Vagina (tissue), 2 donors: ENCODE results near the gene MLF2. TPM values are rescaled to one million over a fixed set of nuclear protein-coding genes. Genes with fewer than 3 reads are reported as not detected.
"Not testable (repeated sequence)": the region's sequence is repeated elsewhere in the genome, so short reads cannot be mapped to it uniquely, and the experiment has no call there.

Source experiments
- DNase-seq, 2 donors: peaks; one replicate each; pipeline ENCODE4 v3.0.0-alpha.2; 2017; ENCODE audit errors: extremely low spot score in 2 of 2
- H3K27ac ChIP-seq: fragments of 200-600 bp; sonication (generic); one replicate; pipeline ENCODE4 v1.5.1; 2019
- H3K27me3 ChIP-seq: fragments of 200-600 bp; sonication (generic); one replicate; pipeline ENCODE4 v1.5.1; 2019
- H3K36me3 ChIP-seq, 2 donors: fragments of 200-600 bp; sonication (generic); one replicate each; pipeline ENCODE4 v1.5.1; 2017 to 2019
- H3K4me1 ChIP-seq: fragments of 200-600 bp; sonication (generic); one replicate; pipeline ENCODE4 v1.5.1; 2019
- H3K4me3 ChIP-seq, 2 donors: fragments of 200-600 bp; sonication (generic); 1 replicate in 1 of 2; 2 replicates in 1 of 2; pipeline ENCODE4 v1.5.1; 2016 to 2019
- H3K9me3 ChIP-seq: fragments of 200-600 bp; sonication (generic); one replicate; pipeline ENCODE4 v1.5.1; 2019
- POLR2A ChIP-seq, 2 donors: fragments of 450-650 bp; IDR thresholded peaks; one replicate each; pipeline ENCODE4 v1.6.1; 2017; ENCODE audit warnings: antibody characterized with exemption in 2 of 2, mild to moderate bottlenecking in 2 of 2, moderate library complexity in 2 of 2
- POLR2AphosphoS5 ChIP-seq, 2 donors: sonication (generic); formaldehyde crosslinking; IDR thresholded peaks; one replicate each; pipeline ENCODE4 v1.9.0; 2017; ENCODE audit warnings: antibody characterized with exemption in 2 of 2, mild to moderate bottlenecking in 2 of 2, low read depth in 1 of 2; ENCODE audit not compliant: insufficient read depth in 1 of 2
- intact Hi-C: fragments of 100-400 bp; cut with DNase I; formaldehyde crosslinking; loops from one replicate; pipeline ENCODE4 v1.15.1; 2023
- total RNA-seq: library from RNA; depleted of rRNA; stranded (reverse); fragments of >200 nt; gene quantifications from one replicate; pipeline ENCODE4 v1.2.3, GENCODE V29; 2016
- TF ChIP-seq, protein P1 (sequence below), 3 experiments: fragments of 450-650 bp in 2 of 3; fragments of 200-600 bp in 1 of 3; sonication (generic) in 1 of 3; IDR thresholded peaks; one replicate each; pipeline ENCODE4 v1.5.1; 2017 to 2019; ENCODE audit warnings: antibody characterized with exemption in 3 of 3, mild to moderate bottlenecking in 2 of 3, moderate library complexity in 2 of 3

Gene MLF2
- total RNA-seq, 1 donor from 2014 or later = 150 TPM

DNA sequence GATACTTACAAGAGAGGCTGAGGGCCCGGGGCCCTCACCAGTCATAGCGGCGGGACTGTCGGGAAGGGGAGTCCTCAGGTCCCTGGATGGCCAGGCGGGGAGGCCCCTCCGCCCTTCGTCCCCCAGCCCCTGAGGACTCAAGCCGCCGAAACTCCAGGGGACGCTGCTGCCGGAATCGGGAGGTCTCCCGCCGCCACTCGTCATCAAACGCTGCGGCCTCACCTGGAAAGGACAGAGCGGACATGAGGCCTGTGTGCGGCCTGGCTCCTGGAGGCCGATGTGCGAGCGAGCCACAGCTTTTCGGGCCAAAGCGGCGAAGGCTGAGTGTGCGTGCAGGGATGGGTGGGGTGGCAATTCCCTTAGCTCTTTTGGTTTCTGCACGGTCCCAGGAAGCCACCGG lies 4.2 kb downstream of the MLF2 start:
- Histone ChIP-seq H3K27ac (no peak overlapping the region), H3K9me3 (no peaks in the 10 kb centered on the region), H3K4me3 (no peak overlapping the region), H3K27me3 (no peaks in the 10 kb centered on the region), H3K36me3 (peaks cover 0 to 49% of the 10 kb centered on the region in 2 donors), H3K4me1 (peaks cover 15% of the 10 kb centered on the region)
- no peak for DNase-seq
- TF ChIP-seq, protein P1, sequence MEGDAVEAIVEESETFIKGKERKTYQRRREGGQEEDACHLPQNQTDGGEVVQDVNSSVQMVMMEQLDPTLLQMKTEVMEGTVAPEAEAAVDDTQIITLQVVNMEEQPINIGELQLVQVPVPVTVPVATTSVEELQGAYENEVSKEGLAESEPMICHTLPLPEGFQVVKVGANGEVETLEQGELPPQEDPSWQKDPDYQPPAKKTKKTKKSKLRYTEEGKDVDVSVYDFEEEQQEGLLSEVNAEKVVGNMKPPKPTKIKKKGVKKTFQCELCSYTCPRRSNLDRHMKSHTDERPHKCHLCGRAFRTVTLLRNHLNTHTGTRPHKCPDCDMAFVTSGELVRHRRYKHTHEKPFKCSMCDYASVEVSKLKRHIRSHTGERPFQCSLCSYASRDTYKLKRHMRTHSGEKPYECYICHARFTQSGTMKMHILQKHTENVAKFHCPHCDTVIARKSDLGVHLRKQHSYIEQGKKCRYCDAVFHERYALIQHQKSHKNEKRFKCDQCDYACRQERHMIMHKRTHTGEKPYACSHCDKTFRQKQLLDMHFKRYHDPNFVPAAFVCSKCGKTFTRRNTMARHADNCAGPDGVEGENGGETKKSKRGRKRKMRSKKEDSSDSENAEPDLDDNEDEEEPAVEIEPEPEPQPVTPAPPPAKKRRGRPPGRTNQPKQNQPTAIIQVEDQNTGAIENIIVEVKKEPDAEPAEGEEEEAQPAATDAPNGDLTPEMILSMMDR (IDR thresholded peaks at IDR 0.05) = no peak
- TF ChIP-seq POLR2AphosphoS5 (IDR thresholded peaks at IDR 0.05; ENCODE audit: insufficient read depth in 1 of 2, low read depth in 1 of 2) = no peak
- no peak for TF ChIP-seq POLR2A (IDR thresholded peaks at IDR 0.05)
- intact Hi-C loops = no loop called here

DNA sequence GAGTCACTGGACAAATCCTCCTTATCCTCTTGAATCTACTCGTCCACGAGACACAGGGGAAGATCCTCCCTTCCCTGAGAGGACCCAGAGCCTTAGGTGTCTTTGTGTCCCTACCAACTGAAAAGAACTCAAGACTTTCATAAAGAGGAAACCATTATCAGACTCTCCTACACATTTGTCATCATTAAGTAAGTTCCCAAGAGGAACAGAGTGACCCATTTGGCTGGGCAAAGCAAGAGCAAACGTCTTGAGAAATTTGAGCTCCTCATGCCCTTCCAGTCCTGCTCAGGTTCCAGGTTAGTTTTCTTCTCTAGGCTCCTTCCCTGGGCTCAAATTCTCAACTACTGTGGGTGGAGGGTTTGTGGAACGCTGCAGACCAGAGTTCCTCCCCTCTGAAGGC lies 5.7 kb downstream of the MLF2 start:
- no peak for TF ChIP-seq POLR2A (IDR thresholded peaks at IDR 0.05)
- TF ChIP-seq, protein P1 (IDR thresholded peaks at IDR 0.05) = no peak
- TF ChIP-seq POLR2AphosphoS5 (IDR thresholded peaks at IDR 0.05; ENCODE audit: insufficient read depth in 1 of 2, low read depth in 1 of 2) = no peak
- intact Hi-C loops = no loop called here
- Histone ChIP-seq H3K27me3 (no peaks in the 10 kb centered on the region), H3K27ac (no peak overlapping the region), H3K4me3 (no peak overlapping the region), H3K9me3 (no peaks in the 10 kb centered on the region), H3K4me1 (peaks cover 11% of the 10 kb centered on the region), H3K36me3 (peaks cover 0 to 49% of the 10 kb centered on the region in 2 donors)
- DNase-seq = no peak

DNA sequence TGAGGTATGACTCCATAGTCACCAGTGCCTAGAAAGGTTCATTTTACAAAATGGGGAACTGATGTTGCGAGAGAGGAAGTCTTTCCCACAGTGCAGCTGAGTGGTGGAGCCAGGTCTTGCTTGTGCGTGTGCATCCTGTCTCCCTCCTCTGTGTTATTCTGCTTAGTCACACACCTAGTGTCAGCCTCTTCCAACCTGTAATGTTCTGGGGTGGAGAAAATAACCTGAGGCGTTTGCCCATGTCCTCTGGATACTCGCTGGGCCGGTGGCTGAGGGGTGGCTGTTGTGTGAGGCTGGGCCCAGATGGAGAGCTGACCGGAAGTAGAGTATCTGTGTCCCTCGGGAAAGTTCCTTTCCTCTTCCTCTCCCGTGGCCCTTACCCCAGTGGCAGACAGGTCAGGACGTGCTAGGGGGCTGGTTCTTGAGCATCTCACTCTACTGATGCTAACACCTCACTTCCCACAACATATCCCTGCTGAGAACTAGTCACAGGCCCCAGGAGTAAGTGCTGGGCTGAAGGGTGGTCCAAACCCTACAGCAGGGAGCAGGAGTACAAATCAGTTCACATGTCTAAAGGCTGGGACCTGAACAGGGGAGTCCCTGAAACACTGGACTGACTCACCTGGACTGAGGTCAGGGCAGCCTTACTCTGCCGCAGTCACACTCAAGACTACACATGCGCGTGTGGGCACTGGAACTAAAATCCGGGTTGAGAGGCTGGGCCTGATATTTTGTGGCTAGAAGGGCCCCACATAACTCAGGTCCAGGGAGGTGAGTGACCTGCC lies 7.0 kb downstream of the MLF2 start:
- Histone ChIP-seq H3K36me3 (peaks cover 0 to 42% of the 10 kb centered on the region in 2 donors), H3K4me1 (no peaks in the 10 kb centered on the region), H3K27ac (no peak overlapping the region), H3K27me3 (no peaks in the 10 kb centered on the region), H3K4me3 (no peak overlapping the region), H3K9me3 (no peaks in the 10 kb centered on the region)
- no peak for TF ChIP-seq POLR2A (IDR thresholded peaks at IDR 0.05)
- TF ChIP-seq POLR2AphosphoS5 (IDR thresholded peaks at IDR 0.05; ENCODE audit: insufficient read depth in 1 of 2, low read depth in 1 of 2) = no peak
- TF ChIP-seq, protein P1 (IDR thresholded peaks at IDR 0.05) = no peak
- intact Hi-C loops = no loop called here
- no peak for DNase-seq

DNA sequence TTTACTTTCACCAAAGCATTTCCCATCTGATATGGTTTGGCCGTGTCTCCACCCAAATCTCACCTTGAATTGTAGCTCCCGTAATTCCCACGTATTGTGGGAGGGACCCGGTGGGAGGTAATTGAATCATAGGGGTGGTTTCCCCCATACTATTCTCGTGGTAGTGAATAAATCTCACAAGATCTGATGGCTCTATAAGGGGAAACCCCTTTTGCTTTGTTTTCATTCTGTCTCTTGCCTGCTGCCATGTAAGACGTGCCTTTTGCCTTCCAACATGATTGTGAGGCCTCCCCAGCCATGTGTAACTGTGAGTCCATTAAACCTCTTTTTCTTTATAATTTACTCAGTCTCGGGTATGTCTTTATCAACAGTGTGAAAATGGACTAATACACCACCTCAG lies 9.6 kb downstream of the MLF2 start:
- H3K9me3 ChIP-seq, DNase-seq, H3K27ac ChIP-seq, H3K4me1 ChIP-seq, H3K27me3 ChIP-seq, H3K4me3 ChIP-seq, intact Hi-C loops: not testable (repeated sequence)
- peaks cover 0 to 19% of the 10 kb centered on the region in 2 donors for H3K36me3 ChIP-seq

DNA sequence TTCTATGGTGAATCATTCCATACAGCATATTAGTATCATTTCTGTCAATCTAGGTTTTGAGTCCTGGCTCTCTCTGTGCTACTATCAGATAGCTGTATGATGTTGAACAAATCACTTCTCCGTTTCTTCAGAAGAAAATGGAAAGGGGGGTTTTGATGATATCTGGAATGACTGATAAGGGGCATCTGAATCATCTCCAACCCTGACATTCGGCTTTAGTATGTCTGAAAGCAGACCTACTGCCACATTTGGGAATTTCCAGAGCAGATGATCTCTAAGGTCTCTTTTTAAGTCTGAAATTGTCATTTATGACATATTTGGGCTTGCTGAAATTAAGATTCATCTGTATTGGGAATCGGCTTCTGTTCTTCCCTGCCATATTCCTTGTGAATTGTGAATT lies 10.1 kb downstream of the MLF2 start:
- Histone ChIP-seq H3K36me3 (peaks cover 0 to 14% of the 10 kb centered on the region in 2 donors), H3K27me3 (no peaks in the 10 kb centered on the region), H3K9me3 (no peaks in the 10 kb centered on the region), H3K4me1 (no peaks in the 10 kb centered on the region), H3K27ac (no peak overlapping the region), H3K4me3 (no peak overlapping the region)
- intact Hi-C loops = no loop called here
- TF ChIP-seq POLR2A (IDR thresholded peaks at IDR 0.05) (no peak), POLR2AphosphoS5 (IDR thresholded peaks at IDR 0.05; ENCODE audit: insufficient read depth in 1 of 2, low read depth in 1 of 2) (no peak)
- TF ChIP-seq, protein P1 (IDR thresholded peaks at IDR 0.05) = no peak
- DNase-seq = no peak

DNA sequence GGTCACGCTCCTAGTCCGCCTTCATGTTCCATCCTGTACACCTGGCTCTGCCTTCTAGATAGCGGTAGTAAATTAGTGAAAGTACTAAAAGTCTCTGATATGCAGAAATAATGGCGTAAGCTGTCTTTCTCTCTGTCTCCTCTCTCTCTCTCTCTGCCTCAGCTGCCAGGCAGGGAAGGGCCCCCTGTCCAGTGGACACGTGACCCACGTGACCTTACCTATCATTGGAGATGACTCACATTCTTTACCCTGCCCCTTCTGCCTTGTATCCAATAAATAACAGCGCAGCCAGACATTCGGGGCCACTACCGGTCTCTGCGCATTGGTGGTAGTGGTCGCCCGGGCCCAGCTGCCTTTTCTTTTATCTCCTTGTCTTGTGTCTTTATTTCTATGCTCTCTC lies 10.9 kb downstream of the MLF2 start:
- DNase-seq, H3K9me3 ChIP-seq, H3K36me3 ChIP-seq, H3K4me1 ChIP-seq, H3K27ac ChIP-seq, H3K27me3 ChIP-seq, intact Hi-C loops, H3K4me3 ChIP-seq: not testable (repeated sequence)
